GM21825 (cell line): Measurements from ENCODE around the gene WDR72.
"Not testable (repeated sequence)": the region's sequence is repeated elsewhere in the genome, so short reads cannot be mapped to it uniquely, and the experiment has no call there.

Experiments used
- ATAC-seq: cut with Tn5 transposase; IDR thresholded peaks from one replicate; pipeline ENCODE4 v1.9.1; 2021; ENCODE audit warnings: mild to moderate bottlenecking, moderate library complexity; ENCODE audit not compliant: unreplicated experiment

WDR72 gene

DNA sequence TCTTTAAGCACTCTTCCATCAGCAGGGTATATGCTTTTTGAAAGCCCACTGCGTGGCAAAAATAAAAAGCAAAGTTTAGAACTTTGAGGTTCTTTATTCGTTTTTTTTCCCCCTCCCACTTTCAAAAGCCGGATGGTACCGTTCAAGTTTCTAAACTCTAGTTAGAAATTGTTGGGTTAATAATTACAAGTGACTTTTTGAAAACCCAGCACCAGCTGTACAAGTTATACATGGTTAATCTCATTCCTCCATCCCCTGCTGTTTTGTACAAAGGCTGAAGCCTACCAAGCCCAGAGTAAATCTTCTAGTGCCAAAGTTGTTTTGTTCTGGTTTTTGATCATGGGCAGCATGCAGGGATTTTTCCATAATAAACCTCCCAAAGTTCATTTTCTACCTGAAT is 48.6 kb downstream of the WDR72 start:
- no peak for ATAC-seq

DNA sequence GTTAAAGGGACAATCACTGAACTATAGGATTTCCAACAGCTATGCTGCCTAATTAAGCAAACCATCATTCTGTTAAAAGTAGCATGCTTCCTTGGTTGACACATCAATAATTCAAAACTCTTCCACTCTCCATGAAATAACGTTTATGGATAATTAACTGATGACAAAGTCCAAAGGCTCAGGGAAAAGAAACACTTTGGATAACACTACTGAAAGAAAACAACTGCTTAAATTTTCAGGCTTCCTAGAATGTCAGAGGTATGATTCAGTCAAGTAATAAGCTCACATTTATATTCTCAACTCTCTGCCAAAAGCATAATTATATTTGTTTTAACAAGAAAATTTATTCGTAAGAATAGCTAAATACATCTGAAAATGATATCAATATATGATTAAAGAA is 49.6 kb downstream of the WDR72 start:
- no peak for ATAC-seq

DNA sequence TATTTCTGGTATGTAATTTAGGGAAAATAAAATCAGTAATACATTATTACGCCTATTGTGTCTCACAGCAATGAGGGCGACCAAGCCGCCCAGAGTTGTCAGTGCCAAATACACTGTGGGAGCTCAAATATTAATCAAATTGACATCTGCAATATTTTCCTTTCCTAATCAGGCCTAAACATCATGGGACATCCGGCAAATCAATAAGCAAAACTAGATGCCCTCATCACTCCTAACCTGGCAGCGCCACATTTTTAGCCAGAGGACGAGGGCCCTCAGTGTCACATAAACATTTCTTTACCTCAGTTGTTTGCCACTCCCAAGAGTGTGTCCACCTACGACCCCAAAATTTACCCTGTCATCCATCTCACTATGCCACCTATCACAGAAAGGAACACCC is 64.1 kb downstream of the WDR72 start:
- no peak for ATAC-seq

DNA sequence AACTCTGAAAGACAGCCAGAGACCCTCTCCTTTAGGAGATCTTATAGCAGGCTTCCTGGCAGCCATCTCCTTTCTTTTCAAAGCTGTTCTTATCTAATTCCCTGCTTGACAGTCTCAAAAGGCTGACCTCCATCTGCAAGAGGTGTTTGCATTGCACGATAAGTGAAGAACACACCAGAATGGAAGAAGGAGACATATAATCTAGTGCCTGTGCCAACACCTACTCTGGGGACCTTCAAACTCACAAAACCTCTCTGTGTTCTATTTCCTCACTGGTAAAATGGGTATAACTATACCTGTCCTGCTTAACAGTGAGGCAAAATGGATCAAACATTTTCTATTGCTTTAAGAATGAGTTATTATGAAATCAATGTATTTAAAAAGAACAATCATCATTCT is 65.0 kb downstream of the WDR72 start:
- no peak for ATAC-seq

DNA sequence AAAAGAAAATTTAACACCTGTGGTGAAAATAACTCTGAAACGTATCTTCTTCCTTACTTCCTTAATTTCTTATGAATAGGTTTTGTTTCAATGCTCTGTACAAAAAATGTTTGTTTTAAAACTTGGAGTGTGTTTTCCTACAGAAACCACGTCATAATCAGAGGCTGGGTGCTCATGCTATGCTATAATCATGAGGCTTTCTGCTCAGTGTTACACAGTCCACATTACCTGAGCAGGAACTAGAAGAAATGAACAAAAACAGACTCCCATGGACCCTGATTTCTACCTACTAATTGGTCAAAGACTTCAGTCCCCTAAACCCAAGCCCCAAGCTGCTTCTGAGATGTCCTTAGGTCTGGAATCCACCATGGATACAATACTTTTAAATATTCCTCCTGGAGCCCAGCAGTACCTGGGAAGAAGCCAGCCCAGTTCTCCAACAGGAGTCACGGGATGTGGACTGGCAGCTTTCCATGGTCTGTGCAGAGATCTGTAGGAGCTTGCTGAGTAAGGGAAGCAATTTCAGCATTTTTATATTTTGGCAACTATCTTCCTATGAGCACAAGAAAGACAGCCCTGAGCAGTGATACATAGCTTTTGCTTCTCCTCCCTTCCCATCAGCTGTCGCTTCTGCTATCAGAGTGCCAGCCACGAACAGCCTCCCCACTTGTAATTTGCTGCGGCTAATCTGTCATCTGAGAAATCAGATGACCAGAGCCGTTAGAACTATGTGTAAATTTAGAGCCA is 65.6 kb downstream of the WDR72 start:
- no peak for ATAC-seq

DNA sequence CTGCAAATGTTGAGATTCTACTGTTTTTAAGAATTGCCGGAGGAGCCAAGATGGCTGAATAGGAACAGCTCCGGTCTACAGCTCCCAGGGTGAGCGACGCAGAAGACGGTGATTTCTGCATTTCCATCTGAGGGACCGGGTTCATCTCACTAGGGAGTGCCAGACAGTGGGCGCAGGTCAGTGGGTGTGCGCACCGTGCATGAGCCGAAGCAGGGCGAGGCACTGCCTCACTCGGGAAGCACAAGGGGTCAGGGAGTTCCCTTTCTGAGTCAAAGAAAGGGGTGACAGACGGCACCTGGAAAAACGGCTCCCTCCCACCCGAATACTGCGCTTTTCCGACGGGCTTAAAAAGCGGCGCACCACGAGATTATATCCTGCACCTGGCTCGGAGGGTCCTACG is 75.3 kb downstream of the WDR72 start:
- ATAC-seq: not testable (repeated sequence)

DNA sequence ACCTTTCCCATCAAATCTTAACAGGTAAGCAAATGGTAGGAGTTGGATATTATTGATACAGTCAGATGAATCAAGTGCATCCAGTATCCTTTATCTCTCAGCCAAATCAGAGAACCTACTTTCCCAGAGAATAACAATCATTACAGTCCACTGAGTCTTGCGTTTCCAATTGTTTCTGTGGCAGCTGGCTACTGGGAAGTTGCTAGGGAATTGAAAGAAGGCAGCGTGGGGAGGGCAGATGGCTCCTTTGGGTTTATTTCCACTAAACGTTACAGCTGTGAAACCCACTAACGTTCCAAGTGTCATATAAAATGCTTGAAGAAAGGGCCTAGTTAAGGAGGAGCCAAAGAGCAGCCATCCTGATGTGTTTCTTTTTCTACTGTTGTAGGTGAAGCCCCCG is 78.4 kb downstream of the WDR72 start:
- ATAC-seq: no peak

DNA sequence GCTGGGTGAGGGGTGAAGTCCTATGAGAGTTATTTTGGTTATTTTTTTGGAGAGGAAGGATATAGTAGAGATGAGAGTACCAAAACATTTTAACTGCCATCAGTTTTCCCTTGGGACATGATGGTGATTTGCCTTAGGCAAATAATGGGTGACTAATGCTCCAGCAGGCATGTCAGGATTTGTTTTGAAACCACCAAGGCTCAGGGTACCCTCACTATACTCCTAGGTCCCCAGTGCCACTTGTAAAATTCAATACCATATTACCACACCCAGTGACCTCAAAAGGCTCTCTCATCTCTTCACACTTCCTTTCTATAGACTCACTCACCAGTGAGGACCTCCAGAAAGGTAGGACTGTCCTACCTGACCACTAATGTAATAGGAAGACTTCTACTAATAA is 83.6 kb downstream of the WDR72 start:
- ATAC-seq: no peak

DNA sequence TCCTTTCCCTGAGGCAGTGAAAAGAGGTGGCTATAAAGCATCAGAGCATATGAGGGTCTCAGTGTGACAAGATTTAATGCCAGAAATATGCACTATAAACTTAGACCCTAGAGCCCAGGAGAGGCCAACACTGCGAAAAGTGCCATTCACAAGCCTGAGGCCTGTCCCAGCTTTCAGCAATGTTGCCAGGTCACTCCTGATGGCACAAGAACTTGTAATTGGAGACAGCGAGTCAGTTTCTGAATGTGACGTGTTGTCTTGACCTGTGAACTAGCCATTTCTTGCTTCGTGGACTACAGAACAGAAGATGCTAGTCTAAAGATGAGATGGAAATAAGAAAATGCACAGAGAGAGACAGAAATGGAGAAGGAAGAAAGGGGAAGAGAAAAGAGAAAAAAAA is 87.9 kb downstream of the WDR72 start:
- ATAC-seq: no peak

DNA sequence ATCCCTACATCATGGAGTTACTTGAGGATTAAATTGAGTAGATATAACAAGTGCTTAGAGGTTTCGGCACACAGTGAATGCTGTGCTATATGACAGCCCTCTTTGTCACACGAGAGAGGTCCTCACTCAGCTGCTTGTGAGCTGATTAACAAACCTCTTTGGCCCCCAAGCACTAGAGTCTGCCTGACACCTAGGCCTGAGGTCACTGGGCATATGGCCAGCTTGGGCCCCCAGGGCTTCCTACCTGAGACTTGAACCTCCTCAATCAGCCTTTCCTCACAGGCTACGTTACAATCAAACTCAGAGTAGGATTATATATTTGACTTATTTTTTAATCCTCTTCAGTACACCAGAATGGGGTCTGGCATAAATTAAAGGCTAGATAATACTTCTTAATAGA is 88.8 kb downstream of the WDR72 start:
- no peak for ATAC-seq

DNA sequence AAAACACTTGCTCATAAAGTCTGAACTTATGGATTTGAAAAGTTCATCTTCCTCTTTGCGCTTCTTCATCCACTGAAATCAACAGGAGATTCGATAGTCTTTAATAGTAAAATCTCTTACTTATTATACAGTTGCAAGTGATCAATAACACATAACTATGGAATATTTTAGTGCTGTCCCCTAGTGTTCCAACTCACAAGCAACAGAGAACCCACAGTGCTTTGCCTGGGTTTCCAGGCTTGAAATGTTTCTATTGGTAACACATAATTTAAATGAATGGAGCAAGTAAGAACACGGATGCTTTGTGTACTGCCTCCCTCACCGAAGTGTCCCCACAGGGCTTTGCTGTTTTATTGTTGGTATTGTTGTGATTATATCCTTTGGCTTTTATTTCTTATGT is 93.5 kb downstream of the WDR72 start:
- no peak for ATAC-seq

DNA sequence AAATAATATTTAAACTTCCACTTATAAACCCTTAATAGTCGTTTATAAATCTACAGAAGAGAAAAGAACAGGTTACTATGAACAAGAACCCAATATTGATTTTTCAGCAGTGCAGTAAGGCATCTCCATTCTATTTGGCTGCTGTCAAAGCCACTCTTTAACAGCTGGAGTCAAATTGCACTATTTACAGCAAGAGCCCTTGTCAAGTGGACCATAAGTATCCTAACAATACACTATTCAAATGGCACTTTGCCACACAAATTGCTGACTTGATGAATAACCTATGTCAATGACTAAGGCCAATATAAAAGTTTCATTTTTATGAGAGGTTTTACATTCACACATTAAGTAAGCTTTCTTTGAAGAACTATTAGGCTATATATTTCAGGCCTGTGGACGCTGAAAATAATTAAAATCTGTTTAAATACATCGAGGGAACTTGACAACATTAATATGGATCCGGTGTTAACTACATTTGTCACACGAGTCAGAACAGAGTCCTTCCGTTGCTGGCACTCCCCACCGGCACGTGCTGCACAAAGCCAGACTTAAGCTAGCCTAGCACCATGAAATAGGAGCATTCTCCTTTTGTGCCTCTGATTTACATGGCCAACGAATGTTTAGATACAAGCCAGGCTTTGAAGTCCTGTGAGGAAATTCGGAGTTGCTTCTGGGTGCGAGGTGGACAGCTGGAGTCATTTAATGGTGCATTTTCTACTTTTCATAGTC is 100.5 kb downstream of the WDR72 start:
- no peak for ATAC-seq

DNA sequence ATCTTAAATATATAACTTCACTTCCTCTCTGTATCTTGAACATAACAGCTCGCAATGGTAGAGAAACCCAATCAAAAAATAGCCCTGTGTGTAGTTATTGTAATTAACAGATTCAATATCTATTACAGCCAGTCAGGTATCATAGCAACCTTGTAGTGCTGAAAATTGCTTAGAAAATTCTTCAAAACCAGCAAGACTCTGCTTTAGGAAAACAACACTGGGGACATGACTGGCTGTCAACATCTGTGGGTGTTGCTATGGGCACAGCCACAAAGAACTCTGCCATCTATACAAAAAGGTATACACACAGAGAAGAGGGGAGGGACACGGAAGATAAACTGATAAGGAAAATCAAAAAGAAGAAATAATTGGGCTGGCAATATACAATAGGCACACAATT is 101.2 kb downstream of the WDR72 start:
- ATAC-seq: no peak

DNA sequence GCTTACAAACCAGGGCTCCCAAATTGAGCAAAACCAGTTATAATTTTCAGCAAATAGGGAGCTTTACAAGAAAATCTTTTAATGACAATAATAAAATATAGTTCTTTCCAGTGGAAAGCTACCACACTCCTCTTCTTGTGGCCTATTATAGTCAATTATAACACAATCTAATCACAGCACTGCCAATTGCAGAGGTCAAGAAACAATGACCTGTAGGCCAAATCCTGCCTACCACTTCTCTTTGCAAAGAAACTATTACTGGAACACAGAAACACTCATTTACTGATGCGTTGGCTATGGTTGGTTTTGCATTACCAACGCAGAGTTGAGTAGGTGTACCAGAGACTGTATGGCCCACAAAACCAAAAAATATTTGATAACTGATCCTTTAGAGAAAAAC is 110.5 kb downstream of the WDR72 start:
- no peak for ATAC-seq

DNA sequence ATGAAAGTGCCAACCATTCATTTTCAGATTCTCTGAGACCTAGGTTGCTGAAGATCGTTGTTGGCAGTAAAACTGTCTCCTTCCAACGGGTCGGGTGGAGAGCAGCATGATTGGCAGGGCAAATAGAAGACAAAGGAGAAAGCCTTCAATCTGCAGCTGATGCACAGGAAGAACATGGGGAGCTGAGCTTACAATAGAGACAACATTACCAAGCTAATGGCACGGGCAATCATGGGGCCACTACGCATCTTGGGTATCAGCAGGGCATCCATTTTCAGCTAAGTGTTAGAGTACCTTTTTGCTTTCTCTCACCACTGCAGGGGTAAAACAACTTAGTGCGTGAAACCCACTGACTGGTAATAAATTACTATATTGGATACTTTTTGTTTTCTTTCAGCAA is 114.8 kb downstream of the WDR72 start:
- ATAC-seq: no peak

DNA sequence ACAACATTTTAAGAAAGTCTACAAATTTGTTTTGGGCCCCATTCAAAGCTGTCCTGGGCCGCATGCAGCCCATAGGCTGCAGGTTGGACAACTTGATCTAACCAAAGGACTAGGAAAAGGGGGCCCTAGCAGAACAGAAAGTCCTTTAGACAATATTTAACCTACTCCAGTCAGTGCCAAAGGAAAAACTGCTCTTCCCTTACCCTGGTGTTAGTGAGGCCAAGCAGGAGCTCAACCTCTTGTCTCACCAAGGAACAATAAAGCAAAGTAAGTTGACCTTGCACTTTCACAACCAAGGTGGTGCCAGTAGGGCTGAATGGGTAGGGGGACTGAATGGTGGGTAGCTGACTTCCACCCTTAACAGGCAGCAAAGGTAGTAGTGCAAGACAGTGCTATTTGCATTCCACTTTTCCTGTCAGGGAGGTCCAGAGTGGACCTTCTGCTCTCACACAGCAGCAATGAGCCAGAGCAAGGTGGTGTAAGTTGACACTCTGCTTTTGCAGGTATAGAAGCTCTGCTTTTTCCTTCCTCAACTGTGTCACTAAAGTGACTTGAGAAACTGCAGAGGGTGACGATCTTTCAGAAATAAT is 124.9 kb downstream of the WDR72 start:
- ATAC-seq: no peak

DNA sequence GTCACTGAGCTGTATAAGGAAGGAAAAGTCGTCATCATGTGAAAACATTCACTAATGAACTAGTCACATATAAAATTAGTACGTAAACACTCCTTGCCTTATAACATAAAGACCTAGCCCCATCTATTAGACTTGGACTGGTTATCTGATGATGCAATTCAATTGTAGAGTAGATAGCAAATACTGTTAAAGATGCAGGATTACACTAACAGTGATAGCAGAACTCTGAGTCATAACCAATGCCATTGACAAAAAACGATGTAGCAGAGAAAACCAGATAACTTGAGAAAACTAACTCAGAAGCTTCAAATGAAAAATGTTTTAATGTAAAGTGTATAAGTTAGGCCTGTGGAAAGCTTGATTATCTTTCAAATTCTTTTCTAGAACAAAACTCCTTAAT is 132.2 kb downstream of the WDR72 start:
- ATAC-seq: no peak

DNA sequence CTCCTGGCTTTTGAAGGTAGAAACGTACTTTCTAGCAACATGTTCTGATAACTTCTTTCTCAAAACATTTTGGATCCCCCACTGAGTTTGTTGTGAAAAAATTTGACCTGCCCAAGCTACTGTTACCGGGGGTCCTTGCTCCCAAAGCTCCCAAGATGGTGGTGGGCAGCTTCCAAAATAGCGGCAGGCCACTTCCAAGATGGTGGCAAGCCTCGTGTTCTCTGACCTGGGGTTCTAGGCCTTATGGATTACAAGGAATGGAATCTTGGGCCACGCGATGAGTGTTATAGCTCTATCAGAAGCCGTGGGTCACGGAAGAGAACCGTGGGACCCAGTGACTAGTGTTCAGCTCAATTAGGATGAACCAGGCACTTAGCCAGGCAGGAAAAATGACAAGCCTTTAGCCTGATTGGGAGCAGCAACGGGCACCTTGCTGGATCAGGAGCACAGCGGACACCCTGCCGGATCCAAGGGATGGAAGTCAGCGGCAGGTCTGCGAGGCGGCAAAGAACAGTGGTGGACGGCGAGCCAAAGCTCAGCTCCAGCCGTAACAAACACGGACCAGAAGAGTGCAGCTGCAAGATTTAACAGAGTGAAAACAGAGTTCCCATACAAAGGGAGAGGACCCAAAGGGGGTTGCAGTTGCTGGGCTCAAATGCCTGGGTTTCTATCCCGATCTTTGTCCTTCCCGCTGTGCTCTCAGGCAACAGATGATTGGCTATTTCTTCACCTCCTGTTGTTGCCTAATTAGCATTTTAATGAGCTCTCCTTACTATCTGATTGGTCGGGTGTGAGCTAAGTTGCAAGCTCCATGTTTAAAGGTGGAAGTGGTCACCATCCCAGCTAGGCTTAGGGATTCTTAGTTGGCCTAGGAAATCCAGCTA is 133.3 kb downstream of the WDR72 start:
- no peak for ATAC-seq

DNA sequence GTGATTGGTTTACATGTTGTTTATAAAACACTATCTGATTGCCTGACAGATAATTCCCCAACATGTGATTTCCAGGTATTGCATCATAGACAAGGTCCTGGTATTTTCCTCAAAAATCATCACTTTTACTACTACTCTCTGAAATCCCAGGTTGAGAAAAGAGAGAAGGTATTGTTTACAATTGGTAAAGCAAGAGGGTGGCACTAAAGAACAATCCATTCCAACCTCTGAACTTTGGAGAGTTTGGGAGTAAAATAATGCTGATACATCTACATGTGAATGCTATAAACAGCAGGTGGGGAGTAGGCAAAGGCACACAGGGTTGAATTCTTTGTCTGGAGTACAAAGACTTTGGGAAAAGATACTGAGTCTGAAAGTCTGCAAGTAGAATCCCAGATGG is 134.2 kb downstream of the WDR72 start:
- ATAC-seq: no peak

DNA sequence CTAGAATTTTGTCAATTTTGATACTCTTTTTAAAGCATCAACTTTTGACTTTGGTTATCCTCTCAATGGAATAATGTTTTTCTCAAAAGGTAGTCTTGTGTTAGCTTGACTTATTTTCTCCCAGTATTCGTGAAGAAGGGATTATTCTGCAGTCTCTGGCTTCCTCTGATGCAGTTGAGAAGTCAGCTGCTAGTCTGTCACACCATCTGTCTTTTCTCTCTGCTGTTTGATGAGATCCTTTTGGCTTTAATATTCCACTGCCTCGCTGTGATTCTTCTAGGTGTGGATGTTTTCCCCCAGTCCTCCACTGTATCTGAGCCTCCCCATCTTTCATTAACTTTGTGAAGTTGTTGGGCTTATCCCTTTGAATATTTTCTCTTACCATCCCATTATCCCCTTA is 141.0 kb downstream of the WDR72 start:
- no peak for ATAC-seq

DNA sequence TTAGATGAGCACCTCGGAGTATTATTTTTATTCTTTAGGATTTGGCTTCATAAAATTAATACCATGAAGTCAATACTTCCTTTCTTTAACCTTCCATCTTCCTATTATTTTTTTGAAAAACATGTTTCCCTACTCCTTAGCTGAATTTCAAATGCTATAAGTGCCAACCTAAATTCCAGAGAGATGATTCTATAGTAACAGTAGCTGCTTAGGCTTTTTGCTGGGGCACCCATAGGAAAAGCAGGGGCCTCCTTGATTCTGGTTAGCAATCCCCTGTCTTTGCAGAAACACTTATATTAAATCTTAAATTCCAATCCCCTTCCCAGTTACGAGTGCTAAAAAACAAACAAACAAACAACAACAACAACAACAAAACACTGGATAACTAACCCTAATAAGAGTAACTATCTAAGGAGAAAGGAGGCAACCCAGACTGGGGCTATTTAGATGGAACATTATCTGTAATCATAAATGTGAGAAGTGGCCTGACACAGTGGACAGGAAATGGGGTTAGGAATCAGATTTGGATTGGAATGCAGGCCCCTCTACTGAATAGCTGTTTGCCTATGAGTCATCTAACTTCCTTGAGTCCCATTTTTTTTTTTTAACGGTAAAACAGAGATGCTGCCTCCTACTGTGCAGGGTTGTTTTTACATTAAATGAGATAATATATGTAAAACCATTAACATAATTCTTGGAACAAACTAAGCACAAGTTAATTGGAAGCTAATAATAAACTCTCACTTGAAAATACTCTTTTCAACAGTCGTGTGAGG is 148.1 kb downstream of the WDR72 start:
- ATAC-seq: no peak
